ENCODE measurements around the gene FASTK.

FASTK gene

GRCh38 chr7:151080522-151081169 is at the start of gene FASTK:
TSS of gene FASTK (minus strand) at chr7:151080809. CDS start at chr7:151080766, 43 bp downstream.
- DNase-seq, result peak; percentile 91

GRCh38 chr7:151129960-151130591 is 49.5 kb upstream of the FASTK start:
- DNase-seq, result no peak

GRCh38 chr7:151129117-151129959 is 48.7 kb upstream of the FASTK start:
- no peak for DNase-seq

DNA sequence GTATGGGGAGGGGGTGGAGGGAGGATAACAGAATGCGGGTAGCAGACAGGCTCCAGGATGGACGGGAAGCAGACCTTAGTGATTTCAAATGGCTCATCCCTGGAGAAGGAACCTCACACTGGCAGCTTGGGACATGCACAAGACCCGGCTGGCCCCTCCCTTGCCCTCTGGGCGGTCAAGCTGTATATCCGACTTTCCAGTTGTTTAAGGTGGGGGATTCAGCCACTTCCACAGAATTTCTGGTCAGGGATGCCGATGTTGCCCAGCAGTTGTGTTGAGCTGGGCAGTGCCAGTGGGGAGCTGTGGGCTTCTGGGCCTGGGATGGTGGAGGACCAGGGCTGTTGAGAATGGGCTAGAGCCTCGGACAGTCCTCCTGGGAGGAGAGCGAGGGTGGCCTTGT is 48.1 kb upstream of the FASTK start:
- no peak for DNase-seq

DNA sequence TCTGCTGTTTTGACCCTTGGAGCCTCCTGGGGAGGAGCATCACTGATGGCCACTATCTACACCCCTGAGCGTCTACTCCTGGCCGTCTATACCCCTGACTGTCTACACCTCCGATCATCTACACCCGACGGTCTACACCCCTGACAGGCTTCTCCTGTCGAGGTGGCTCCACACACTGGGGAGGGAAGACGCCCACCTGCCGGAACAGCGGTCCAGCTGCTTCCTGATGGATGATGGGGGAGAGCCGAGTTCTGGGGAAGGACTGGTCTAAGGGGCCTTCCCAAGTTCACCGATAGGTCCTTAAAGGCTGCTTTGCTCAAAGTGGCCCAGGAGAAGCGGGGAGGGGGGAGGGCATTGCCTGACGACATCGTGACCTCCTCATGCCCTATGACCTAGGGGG is 47.5 kb upstream of the FASTK start:
- DNase-seq, result no peak

DNA sequence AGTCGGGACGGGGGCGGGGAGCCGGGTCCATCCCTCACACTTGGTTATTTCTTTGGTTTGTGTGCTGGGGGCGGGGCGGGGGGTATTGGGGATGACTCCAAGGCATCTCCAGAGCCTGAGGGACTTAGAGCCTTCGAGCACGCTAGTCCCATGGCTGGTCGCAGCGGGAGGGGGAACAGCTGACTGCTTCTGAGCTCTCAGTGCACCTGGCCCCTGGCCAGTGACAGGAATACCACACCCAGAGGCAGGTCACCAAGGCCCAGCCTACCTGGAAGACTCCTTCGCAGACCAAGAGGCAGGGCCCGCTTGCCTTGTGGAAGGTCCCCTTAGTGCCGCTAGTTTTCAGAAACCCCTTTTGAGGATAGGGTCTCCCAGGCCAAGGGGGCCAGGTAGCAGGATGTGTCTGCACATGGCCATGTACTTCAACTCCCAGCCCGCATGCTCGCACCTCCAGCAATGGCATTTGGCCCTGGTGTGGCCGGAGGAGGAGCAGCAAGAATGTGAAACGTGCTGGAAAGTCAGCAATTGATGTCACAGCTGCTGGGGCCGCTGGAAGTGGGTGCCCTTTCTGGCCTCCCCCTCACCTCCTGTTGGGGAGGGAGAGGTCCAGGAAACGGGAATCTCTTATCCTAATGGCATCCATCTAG is 46.0 kb upstream of the FASTK start:
- no peak for DNase-seq

DNA sequence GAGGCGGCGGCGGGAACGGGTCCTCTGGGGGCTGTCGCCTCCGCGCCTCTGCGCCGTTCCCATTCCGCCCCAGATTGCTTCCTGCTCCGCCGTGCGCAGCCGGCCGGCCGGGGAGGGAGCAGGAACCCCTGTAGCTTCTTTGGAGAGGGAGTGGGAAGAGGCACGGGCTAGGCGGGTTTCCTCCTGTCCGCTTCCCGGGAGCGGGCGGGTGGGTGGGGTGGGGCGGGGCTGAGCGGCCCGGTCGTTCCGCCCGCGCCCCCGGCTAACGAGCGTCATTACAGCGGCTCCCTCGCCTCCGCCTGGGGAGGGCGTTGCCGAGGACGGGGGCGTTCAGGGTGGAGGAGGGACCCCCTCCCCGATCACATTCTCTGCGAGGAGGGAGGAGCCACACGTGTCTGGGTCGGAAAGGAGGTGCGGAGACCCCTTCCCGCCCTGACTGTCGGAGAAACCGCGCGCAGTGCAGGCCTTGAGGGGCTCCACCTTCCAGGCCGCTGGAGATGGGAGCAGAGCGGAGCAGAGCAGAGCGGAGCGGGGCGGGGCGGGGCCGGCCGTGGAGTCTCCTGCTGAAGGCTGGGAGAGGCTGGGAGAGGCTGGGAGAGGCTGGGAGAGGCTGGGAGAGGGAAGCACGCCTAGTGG is 45.4 kb upstream of the FASTK start:
- no peak for DNase-seq

GRCh38 chr7:151125470-151125845 is 44.8 kb upstream of the FASTK start:
- no peak for DNase-seq

DNA sequence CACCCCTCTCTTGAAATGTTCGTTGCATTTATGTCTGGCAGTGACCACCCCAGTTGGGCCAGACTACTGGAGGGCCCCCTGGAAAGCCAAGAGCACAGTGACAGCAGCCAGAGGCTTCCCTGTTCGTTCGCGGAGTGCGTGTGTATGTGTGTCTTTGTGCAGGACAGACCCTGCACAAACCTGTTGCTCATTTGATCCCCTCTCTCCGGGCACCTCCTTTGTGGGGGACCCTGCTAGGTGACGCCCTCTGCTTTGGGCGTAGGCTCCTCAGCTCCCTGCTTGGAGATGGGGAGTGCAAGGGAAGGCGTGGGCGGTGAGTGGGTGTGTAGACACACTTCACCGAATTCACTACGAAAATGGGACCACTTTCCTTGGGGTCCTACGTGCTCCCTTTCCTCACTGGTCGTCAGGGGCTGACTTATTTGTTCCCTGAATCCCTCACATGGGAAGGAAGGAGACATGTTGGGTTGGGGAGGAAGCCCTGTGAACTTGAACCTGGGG is 44.3 kb upstream of the FASTK start:
- DNase-seq, result no peak

GRCh38 chr7:151124481-151124880 is 43.9 kb upstream of the FASTK start:
- no peak for DNase-seq

DNA sequence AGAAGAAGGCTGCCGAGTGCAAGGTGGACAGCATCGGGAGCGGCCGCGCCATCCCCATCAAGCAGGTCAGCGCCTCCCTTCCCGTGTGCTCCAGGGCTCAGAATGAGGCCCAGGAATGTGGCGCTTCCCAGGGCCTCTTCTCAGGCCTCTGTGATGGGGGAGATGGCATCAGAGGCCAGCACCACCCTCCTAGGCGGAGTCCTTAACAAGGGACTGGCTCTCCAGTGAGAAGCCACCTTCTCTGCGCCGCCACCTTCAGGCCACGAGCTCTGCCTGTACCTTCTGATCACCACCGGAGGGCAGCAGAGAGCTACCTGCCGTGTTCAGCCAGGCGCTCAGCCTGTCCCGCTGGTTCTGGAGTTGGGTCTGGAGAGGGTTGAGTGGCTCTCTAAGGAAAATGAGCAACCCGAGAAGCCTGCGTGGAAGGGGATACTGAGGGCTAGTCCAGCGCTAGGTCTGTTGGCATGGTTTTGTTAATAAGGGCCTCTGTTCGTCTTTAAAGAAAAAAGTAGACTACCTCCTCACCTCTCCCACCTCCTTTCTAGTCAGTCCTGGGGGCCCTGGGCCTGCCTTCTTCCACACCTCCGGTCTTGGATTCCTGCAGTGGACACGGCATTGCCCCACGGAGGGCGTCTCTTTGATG is 43.3 kb upstream of the FASTK start:
- DNase-seq, result peak; percentile 75

DNA sequence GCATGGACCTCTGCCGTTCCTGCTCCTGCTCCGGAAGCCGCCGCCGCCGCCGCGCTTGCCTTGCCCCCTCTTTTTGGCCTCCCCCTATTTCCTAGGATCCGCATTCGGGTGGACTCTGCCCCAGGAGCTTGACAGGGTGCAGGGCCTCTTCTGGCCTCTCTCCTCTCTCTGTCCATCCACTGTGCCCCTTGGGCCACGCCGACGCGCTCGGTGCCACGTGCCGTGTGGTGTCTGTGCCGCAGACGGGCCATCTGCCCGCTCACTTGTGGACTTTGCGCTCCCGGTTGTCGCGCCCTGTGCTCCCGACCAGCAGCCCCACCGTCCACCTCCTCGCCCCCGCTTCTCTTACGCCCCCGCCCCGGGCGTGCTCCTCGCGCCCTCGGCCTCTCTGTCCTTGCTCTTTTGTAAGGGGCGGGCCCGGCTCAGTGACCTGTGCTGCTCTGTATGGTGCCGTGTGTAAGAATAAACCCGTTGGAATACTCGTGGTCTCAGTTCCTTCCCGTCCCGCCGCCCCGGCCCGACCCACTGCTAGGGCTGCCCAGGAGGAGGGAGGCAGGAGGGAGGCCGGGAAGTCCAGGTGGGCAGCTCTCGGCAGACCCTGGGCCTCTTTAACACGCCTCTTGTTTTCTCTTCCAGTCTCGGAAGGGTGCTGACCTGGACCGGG is 42.7 kb upstream of the FASTK start:
- no peak for DNase-seq

- DNase-seq, result no peak
Measured at GRCh38 chr7:151122796-151123157, 42.2 kb upstream of the FASTK start.

- no peak for DNase-seq
Measured at GRCh38 chr7:151122276-151122675, 41.7 kb upstream of the FASTK start.

- no peak for DNase-seq
Measured at GRCh38 chr7:151121380-151122170, 41.0 kb upstream of the FASTK start.

DNA sequence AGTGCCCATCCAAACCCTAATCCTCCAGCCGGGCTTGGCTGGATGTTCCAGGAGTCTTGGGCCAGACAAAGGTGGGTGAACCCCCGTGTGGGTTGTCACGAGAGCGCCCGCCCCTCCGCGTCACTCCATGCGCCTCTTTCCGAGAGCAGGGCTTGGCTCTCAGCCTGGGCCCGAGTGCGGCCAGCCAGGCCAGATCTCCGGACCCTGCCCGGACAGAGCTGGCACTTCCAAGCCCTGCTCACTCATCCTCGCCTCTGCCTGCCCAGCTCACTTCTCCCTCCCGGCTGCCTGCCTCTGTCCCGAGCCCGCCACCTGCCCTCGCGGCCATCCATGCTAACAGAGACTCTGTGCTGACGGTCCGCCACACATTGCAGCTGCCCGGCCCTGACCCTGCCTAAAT is 40.3 kb upstream of the FASTK start:
- DNase-seq, result no peak

DNA sequence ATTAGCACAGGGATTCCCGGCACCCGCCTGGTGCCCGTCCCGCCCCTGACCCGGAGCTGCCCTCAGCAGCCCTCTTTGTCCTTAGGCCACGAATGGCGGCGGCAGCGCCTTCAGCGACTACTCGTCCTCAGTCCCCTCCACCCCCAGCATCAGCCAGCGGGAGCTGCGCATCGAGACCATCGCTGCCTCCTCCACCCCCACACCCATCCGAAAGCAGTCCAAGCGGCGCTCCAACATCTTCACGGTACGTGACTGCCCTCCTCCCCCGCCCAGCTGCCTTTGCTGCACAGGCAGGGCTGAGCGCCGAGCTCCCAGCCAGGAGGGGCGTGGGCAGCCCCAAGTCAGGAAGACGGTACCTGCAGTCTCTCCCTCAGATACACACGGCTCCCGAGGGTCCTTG is 39.3 kb upstream of the FASTK start:
- no peak for DNase-seq

DNA sequence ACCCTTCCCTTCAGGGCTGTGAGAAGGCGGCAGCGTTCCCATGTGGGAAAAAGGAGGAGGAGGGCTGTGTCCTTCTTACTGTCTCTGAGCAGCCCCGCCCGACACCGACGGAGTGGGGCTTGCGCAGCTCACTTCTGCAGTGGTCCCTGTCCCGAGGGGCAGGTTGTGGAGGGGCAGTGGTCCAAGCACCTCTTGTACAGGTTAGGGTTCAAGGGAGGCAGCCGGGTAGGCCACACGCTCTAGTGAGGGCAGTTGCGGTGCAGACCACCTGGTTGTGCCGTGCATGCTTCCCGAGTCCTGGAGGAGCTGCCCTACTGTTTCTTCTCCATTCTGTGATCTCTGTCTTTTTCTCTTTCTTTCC is 38.4 kb upstream of the FASTK start:
- no peak for DNase-seq

GRCh38 chr7:151118108-151119054 is 37.8 kb upstream of the FASTK start:
- DNase-seq, result no peak

GRCh38 chr7:151117565-151117964 is 37.0 kb upstream of the FASTK start:
- DNase-seq, result no peak

Measured in OCI-M1 (cell line).